Esophagus squamous epithelium (tissue), 5 donors: Measurements from ENCODE around the gene NLK. TPM values are rescaled to one million over a fixed set of nuclear protein-coding genes. Genes with fewer than 3 reads are reported as not detected.

Source experiments
- DNase-seq: peaks from one replicate; lab custom pipeline; 2025; lab: John Stamatoyannopoulos, UW
- H3K27ac ChIP-seq, 4 donors: fragments of 200-600 bp; sonication (generic); one replicate each; pipeline ENCODE4 v1.5.1; 2016 to 2019; ENCODE audit warnings: mild to moderate bottlenecking in 1 of 4
- H3K27me3 ChIP-seq, 4 donors: fragments of 200-600 bp; sonication (generic); 1 replicate in 3 of 4; 2 replicates in 1 of 4; pipeline versions ENCODE4 v1.5.1 to v1.6.0; 2017 to 2021; ENCODE audit warnings: antibody characterized with exemption in 1 of 4
- H3K36me3 ChIP-seq, 3 donors: fragments of 200-600 bp; sonication (generic); one replicate each; pipeline ENCODE4 v1.5.1; 2016 to 2019
- H3K4me1 ChIP-seq, 3 donors: fragments of 200-600 bp; sonication (generic); one replicate each; pipeline ENCODE4 v1.5.1; 2017 to 2019
- H3K4me3 ChIP-seq, 4 donors: fragments of 200-600 bp; sonication (generic); 1 replicate in 3 of 4; 2 replicates in 1 of 4; pipeline ENCODE4 v1.5.1; 2016 to 2019; ENCODE audit warnings: mild to moderate bottlenecking in 2 of 4, moderate library complexity in 1 of 4
- H3K9me3 ChIP-seq, 3 donors: fragments of 200-600 bp; sonication (generic); one replicate each; pipeline ENCODE4 v1.5.1; 2016 to 2019
- CTCF ChIP-seq, 6 experiments: fragments of 450-650 bp in 4 of 6; fragments of 200-600 bp in 2 of 6; sonication (generic) in 2 of 6; IDR thresholded peaks; one replicate each; pipeline ENCODE4 v1.5.1; 2016 to 2019; ENCODE audit warnings: antibody characterized with exemption in 6 of 6, mild to moderate bottlenecking in 4 of 6, moderate library complexity in 4 of 6
- POLR2A ChIP-seq, 4 donors: fragments of 450-650 bp; IDR thresholded peaks; one replicate each; pipeline ENCODE4 v1.6.1; 2017; ENCODE audit warnings: antibody characterized with exemption in 4 of 4, mild to moderate bottlenecking in 4 of 4, moderate library complexity in 3 of 4
- WGBS, 2 donors: methylation state at CpG; one replicate each; pipeline ENCODE4 v1.1.5; 2018; 5-methylcytosine and 5-hydroxymethylcytosine counted together
- intact Hi-C: fragments of 100-400 bp; cut with DNase I; formaldehyde crosslinking; loops from one replicate; pipeline ENCODE4 v1.15.0; 2022
- total RNA-seq, 4 donors: library from RNA; depleted of rRNA; stranded (reverse); fragments of >200 nt; gene quantifications; one replicate each; pipeline ENCODE4 v1.1.0, GENCODE V29; 2016
- donor health status: DM: yes; HTN: yes; CAD: no.

NLK gene
- total RNA-seq, 4 donors from 2014 or later, result 7.5 to 14.0 (median 11.4) TPM

GRCh38 chr17:28196636-28197035 is 154.2 kb downstream of the NLK start:
- 92 to 93% methylated on average over 1 of the region's 1 CpG for WGBS, 2 donors

GRCh38 chr17:28199115-28199514 is 156.6 kb downstream of the NLK start:
- Histone ChIP-seq H3K36me3 (peaks cover 0 to 39% (median 0%) of the 10 kb centered on the region in 3 donors), H3K27ac (no peak overlapping the region), H3K9me3 (no peaks in the 10 kb centered on the region), H3K27me3 (no peaks in the 10 kb centered on the region), H3K4me1 (no peaks in the 10 kb centered on the region), H3K4me3 (no peak overlapping the region)
- no peak for DNase-seq
- TF ChIP-seq CTCF (IDR thresholded peaks at IDR 0.05) (no peak), POLR2A (IDR thresholded peaks at IDR 0.05) (no peak)
- intact Hi-C loops, result no loop called here
- 81 to 91% methylated on average over 5 to 6 of the region's 6 CpGs for WGBS, 2 donors

More at GRCh38 chr17:28196636-28197035, 154.2 kb downstream of the NLK start:
- Histone ChIP-seq H3K4me3 (no peak overlapping the region), H3K4me1 (peaks cover 0 to 15% (median 0%) of the 10 kb centered on the region in 3 donors), H3K36me3 (peaks cover 0 to 57% (median 0%) of the 10 kb centered on the region in 3 donors), H3K9me3 (no peaks in the 10 kb centered on the region), H3K27me3 (no peaks in the 10 kb centered on the region), H3K27ac (no peak overlapping the region)
- no peak for DNase-seq
- TF ChIP-seq CTCF (IDR thresholded peaks at IDR 0.05) (no peak), POLR2A (IDR thresholded peaks at IDR 0.05) (no peak)
- intact Hi-C loops, result no loop called here

GRCh38 chr17:28199728-28200127 is 157.3 kb downstream of the NLK start:
- no peak for DNase-seq

GRCh38 chr17:28201315-28201714 is 158.8 kb downstream of the NLK start:
- H3K27ac ChIP-seq, result no peak overlapping the region
- no peaks in the 10 kb centered on the region for H3K4me1 ChIP-seq
- DNase-seq, result no peak
- H3K4me3 ChIP-seq, result no peak overlapping the region
- peaks cover 0 to 18% (median 0%) of the 10 kb centered on the region in 3 donors for H3K36me3 ChIP-seq
- 71 to 100% methylated on average over 2 to 3 of the region's 3 CpGs for WGBS, 2 donors
- H3K27me3 ChIP-seq, result no peaks in the 10 kb centered on the region
- TF ChIP-seq POLR2A (IDR thresholded peaks at IDR 0.05), result no peak
- no peaks in the 10 kb centered on the region for H3K9me3 ChIP-seq
- intact Hi-C loops, result no loop called here

More at GRCh38 chr17:28199728-28200127, 157.3 kb downstream of the NLK start:
- Histone ChIP-seq H3K9me3 (no peaks in the 10 kb centered on the region), H3K4me3 (no peak overlapping the region), H3K27me3 (no peaks in the 10 kb centered on the region), H3K36me3 (peaks cover 0 to 33% (median 0%) of the 10 kb centered on the region in 3 donors), H3K4me1 (no peaks in the 10 kb centered on the region), H3K27ac (no peak overlapping the region)
- intact Hi-C loops, result no loop called here
- WGBS, 2 donors, result 90 to 93% methylated on average over 2 of the region's 2 CpGs
- TF ChIP-seq CTCF (IDR thresholded peaks at IDR 0.05) (no peak), POLR2A (IDR thresholded peaks at IDR 0.05) (no peak)

- WGBS, 2 donors, result 89 to 95% methylated on average over 3 of the region's 3 CpGs
- H3K36me3 ChIP-seq, result no peaks in the 10 kb centered on the region
- H3K4me3 ChIP-seq, result no peak overlapping the region
- no peaks in the 10 kb centered on the region for H3K9me3 ChIP-seq
- H3K4me1 ChIP-seq, result no peaks in the 10 kb centered on the region
- no peaks in the 10 kb centered on the region for H3K27me3 ChIP-seq
- H3K27ac ChIP-seq, result no peak overlapping the region
- intact Hi-C loops, result no loop called here
- TF ChIP-seq POLR2A (IDR thresholded peaks at IDR 0.05) (no peak), CTCF (IDR thresholded peaks at IDR 0.05) (no peak)
- no peak for DNase-seq
Observed at GRCh38 chr17:28204244-28204643, 161.8 kb downstream of the NLK start.

GRCh38 chr17:28204751-28205150 is 162.3 kb downstream of the NLK start:
- Histone ChIP-seq H3K4me1 (no peaks in the 10 kb centered on the region), H3K4me3 (no peak overlapping the region), H3K9me3 (no peaks in the 10 kb centered on the region), H3K36me3 (no peaks in the 10 kb centered on the region), H3K27me3 (no peaks in the 10 kb centered on the region), H3K27ac (no peak overlapping the region)
- 65 to 82% methylated on average over 1 of the region's 1 CpG for WGBS, 2 donors
- TF ChIP-seq POLR2A (IDR thresholded peaks at IDR 0.05) (no peak), CTCF (IDR thresholded peaks at IDR 0.05) (no peak)
- intact Hi-C loops, result no loop called here
- DNase-seq, result no peak
